NCI-H226 (cell line): ENCODE measurements around the gene NOD2.

Experiments
- DNase-seq: peaks from one replicate; pipeline ENCODE4 v3.0.0-alpha.2; 2015

NOD2 gene

GRCh38 chr16:50671644-50672260 lies 21.7 kb upstream of the NOD2 start:
- DNase-seq = peak; percentile 18

GRCh38 chr16:50673496-50674275 lies 19.7 kb upstream of the NOD2 start:
- DNase-seq = no peak

- no peak for DNase-seq
Observed at GRCh38 chr16:50674831-50675230, 18.6 kb upstream of the NOD2 start.

- DNase-seq = no peak
Observed at GRCh38 chr16:50675686-50676610, 17.5 kb upstream of the NOD2 start.

GRCh38 chr16:50676684-50677225 lies 16.7 kb upstream of the NOD2 start:
- no peak for DNase-seq

GRCh38 chr16:50677351-50677750 lies 16.1 kb upstream of the NOD2 start:
- no peak for DNase-seq

- no peak for DNase-seq
Observed at GRCh38 chr16:50678531-50678930, 14.9 kb upstream of the NOD2 start.

- no peak for DNase-seq
Observed at GRCh38 chr16:50679266-50679665, 14.1 kb upstream of the NOD2 start.

- DNase-seq = no peak
Observed at GRCh38 chr16:50679676-50680555, 13.5 kb upstream of the NOD2 start.

GRCh38 chr16:50680556-50680893 lies 12.9 kb upstream of the NOD2 start:
- no peak for DNase-seq

GRCh38 chr16:50681021-50681885 lies 12.2 kb upstream of the NOD2 start, which contains the start of gene SNX20:
Gene SNX20 (minus strand): TSS chr16:50681312. CDS start chr16:50677526, 3,786 bp downstream.
- no peak for DNase-seq

GRCh38 chr16:50683689-50684374 lies 9.6 kb upstream of the NOD2 start:
- no peak for DNase-seq

GRCh38 chr16:50684823-50685461 lies 8.5 kb upstream of the NOD2 start:
- no peak for DNase-seq

GRCh38 chr16:50685462-50686063 lies 7.8 kb upstream of the NOD2 start:
- DNase-seq = no peak

GRCh38 chr16:50688083-50688482 lies 5.3 kb upstream of the NOD2 start:
- DNase-seq = no peak

GRCh38 chr16:50688867-50689266 lies 4.5 kb upstream of the NOD2 start:
- no peak for DNase-seq

- DNase-seq = no peak
Observed at GRCh38 chr16:50690177-50690576, 3.2 kb upstream of the NOD2 start.

- no peak for DNase-seq
Observed at GRCh38 chr16:50692644-50692998, 785 bp upstream of the NOD2 start.

GRCh38 chr16:50694206-50694605 lies 800 bp downstream of the NOD2 start:
- DNase-seq = no peak
